K562 treated with DMSO at 1 percent for 48 hours (cell line): ENCODE results near the gene RNU2-63P. TPM values are rescaled to one million over a fixed set of nuclear protein-coding genes. Genes with fewer than 3 reads are reported as not detected.

Source experiments
- total RNA-seq: library from RNA; unstranded; fragments of 300-600 nt; gene quantifications from 2 replicates; pipeline ENCODE4 v1.2.3, GENCODE V29; 2022; ENCODE audit warnings: low replicate concordance; ENCODE audit errors: extremely low read depth

The RNU2-63P gene
- total RNA-seq = not detected in 2 replicates

DNA sequence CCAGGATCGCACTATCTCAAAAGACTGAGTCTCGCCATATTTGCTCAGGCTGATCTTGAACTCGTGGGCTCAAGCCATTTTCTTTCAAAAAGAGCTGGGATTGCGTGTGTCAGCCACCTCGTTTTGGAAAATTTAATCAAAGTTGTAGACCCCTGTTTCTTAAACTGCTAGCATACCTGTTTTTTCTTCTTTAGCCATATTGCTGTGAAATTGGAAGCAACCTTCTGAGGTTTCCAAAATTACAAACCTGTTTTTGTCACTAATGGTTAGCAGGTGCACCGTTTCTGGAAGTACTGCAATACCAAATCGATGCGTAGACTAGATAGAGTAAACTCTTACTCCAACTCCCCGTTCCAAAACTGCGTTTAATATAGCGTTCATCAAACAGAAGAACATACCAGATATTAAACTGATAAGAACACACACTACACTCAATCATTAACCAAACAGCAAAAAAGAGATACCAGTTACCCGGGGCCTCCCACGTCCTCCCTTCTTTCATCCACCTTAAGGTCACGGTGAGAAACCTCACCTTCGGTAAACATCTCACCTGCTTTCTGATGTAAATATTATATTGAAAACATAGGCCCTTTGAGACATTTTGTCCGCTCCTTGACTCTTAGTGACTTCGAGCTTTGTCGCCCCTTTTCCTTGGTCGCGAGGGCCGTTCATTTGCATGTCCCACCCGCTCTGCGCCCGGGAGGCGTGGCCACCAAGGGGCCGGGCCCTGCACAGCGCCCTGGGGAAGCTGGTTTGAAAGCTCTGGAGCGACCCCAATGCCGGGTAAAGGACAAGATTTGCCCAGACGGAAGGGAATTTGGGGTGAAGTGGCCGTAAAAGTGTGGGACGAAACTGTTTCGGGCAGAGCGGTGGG lies at the start of gene RNU2-63P:
Gene RNU2-63P, minus strand, starts transcription at position 462 of the 874 bp plus-strand sequence.

GRCh38 chr2:88055371-88056128 lies 39.2 kb upstream of the RNU2-63P start, which contains the start of gene KRCC1:
TSS of gene KRCC1 (minus strand) at chr2:88055783. CDS start at chr2:88028563, 27,220 bp downstream.

Other genes starting within 250 kb of the RNU2-63P start
- gene RGPD2, start 190.8 kb downstream of the RNU2-63P start, total RNA-seq = not detected in 2 replicates
- gene KRCC1, start 39.2 kb upstream of the RNU2-63P start, total RNA-seq = not detected in 2 replicates
- gene SMYD1, start 51.3 kb upstream of the RNU2-63P start, total RNA-seq = not detected in 2 replicates
- gene FABP1, start 111.5 kb upstream of the RNU2-63P start, total RNA-seq = not detected in 2 replicates
- gene THNSL2, start 153.8 kb upstream of the RNU2-63P start, total RNA-seq = not detected in 2 replicates